Measurements from ENCODE around the gene PANK4.
"Not testable (repeated sequence)": the region's sequence is repeated elsewhere in the genome, so short reads cannot be mapped to it uniquely, and the experiment has no call there.

The PANK4 gene

DNA sequence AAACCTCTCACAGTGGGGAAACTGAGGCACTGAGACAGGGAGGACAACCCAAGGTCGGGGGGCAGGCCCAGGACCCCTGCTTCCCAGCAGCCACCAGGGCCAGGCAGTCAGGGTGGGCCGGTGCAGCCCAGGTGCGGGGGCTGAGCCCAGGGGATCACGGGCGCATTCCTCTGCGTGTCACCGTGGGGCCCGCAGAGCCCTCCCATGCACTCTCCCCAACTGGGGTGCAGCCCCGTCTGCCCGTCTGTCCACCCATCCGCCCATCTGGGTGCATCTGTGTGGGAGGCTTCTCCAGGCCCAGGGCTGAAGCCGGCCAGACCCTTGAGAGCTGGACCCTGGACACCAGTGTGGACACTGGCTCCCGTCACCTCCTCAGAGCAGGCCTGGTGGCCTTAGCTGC, 53.2 kb downstream of the PANK4 start:
- no peak for DNase-seq

DNA sequence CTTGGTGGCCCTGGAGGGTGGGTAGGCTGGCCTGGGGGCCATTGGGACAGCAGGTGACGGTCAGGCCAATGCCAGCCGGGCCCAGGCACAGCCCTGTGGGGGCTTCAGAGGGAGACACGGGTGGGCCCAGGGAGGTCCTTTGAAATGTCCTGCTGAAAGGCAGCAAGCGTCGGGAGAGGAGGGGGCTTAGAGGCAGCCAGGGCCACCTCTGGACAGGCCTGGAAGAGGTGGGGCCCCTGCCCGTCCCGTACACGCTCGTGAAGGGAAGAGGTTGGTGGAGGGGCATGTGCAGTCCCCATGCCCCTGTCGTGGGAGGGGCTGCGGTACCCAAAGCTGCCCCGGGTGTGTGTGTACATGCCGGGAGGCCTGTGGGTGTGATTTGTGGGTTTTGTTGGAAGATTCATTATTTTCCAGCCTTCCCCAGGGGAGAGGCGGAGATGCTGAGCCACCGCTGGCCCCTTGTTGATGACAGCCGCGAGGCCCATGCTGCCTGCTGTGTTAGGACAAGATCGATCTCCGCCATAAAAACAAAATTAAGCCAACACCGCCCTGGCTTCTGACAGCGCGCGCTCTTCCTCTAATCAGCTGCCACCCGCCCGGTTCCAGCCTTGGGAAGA, 53.7 kb downstream of the PANK4 start:
- DNase-seq, result no peak

DNA sequence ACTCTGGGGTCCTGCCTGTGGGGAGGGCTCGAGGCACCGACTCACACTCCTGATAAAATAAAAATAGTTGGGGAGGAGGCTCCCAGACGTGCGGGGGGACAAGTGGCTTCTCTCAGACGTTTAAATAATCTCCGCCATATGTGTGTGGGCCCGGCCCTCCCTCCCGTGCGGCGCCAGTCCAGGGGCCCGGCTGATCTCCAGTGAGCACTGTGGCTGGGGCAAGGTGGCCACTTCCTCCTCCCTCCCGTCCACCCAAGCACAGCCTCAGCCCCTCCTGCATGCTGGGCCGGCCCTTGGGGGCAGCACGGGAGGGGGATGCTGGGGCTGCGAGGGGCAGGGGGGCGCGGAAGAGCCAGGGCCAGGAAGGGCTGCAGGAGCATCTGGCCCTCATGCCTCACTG, 54.3 kb downstream of the PANK4 start:
- no peak for DNase-seq

DNA sequence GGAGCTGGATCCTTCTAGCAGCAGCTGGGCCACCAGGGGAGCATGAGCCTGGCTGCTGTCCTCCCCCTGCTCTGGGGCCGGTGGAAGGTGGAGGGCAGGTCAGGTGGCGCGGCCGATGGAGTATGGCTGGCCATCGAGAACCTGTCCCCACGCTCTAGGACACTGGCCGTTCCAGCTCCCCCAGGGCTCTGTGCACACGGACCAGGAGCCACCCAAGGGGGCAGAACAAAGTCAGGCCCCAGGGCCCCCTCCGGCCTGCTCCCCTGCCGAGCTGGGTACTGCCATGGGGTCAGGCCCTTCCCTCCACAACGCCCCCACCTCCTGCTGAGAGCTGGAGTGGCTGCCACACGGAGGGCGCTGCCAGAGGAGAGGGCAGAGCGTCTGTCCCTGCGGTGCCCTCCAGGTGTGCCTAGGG, 54.8 kb downstream of the PANK4 start:
- no peak for DNase-seq

DNA sequence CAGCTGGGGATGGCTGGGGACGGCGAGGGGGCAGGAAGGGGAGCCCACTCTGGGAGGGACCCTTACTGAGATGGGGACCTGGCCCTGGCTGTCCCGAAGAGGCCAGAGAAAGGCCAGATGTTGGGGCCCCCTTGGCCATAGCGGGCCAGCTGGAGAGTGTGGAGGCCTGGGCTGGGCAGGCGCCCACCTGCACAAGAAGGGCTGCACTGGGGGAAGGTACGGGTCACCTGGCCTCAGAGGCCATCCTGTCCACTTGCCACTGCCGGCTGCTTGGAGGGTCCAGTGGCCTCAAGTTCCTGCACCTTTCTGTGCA, 55.3 kb downstream of the PANK4 start:
- no peak for DNase-seq

DNA sequence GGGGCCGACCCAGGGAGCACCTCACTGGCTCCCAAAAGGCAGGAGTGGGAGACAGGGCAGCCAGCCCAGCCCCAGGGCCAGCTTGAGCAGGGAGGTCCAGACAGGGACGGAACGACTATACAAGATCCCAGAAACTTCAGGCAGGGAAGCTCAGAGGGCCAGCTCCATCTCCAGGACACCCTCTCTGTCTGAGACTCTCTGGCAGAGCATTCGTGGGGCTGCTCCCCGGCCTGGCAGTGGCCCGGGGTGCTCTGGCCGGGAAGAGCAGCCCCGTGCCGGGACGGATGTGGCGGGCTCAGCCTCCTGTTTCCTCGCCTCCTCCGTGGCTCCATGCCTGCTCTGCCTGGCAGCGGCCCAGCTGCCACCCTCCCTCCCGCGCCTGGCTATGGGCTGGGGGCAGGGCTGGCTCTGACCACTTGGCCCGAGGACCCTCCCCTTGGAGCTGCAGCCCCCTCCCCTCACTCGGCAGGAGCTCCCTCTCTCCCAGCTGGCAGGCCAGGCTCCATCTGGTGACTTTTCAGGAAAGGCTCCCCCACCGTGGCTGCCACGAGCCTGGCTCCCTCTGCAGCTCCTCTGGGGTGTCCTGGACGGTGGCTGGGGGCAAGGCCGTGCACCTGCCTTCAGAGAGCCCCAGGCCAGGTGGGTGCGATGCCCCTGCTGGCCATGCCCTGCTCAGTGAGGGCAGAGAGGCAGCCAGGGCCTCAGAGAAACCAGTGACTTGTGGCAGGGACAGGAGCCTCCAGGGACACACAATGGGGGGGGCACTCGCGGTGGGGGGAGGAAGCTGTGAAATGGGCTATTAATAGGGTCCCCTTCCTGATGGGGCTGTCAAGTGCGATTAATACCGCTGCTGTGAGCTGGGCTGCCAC, 55.9 kb downstream of the PANK4 start:
- DNase-seq, result no peak

DNA sequence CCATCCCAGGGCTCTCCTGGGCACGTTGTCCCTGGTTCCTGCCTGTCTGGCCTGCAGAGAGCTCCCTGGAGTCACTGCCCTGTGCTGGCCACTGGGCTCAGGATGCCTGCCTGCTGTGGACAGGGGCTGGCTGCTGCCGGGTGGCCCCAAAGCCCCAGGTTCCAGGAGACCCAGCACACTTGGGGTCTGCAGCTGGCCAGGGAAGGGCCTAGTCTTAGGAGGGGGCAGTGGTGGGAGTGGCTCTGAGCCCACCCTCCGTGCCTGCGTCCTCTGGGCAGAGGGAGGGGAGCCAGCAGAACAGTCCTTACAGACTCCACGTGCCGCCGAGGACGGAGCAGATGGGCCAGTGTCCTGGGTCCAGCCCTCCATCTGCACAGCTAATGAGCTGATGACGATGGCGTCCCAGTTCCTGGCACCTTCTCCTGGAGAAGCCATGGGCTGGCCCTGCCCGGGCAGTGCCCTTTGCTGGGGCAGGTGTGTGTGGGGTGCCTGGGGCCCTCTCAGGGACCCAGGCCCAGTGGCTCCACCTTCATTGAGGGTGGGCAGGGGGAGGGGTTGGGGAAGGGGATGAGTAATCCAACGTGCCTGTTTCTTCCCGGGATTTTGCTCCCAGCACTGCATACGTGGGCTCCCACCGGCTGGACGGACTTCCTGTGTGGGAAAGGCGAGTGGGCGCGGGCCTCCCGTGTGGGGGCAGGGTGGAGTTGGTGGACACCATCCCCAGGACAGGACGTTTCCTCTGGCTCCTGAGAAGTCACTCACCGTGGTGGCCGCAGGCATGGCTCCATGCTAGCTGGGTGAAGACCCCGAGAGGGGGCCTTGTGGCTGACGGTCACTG, 57.1 kb downstream of the PANK4 start:
- no peak for DNase-seq

DNA sequence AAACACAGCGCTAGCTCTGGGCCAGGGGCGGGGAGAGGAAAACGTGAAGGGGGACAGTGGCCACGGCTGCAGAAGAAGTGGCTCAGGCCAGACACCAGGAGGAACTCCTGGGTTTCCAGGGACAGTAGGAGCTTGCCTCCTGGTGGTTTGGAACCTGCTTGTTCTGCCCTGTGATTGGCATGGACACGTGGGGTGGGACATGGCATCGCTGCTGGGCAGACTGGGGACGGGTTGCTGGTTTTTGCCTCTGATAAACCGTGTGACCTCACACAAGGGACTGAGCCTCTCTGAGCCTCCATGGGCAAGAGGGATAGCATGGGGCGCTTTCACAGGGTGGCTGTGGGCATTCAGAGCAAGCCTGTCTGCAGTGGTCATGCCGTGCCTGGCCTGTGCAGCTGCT, 57.9 kb downstream of the PANK4 start:
- no peak for DNase-seq

DNA sequence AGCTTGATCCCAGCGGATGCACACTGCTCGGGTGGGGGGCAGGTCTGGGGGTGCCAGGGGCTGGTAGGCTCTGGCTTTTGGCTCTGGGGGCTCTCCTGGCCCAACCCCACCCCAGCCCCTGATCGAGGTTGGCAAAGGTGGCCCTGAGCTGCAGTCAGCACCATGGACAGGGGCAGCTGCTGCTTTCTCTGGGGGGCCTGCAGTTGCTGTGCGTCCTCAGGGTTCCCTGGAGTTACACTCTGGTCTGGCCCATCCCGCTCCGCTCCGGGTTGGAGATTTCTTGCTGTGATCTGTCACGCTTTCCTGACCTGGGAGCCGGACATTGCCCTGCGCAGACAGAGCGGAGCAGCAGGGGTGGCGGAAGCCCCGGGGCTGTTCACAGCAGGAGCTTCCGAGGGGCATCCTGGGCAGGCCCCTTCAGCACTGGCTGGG, 58.3 kb downstream of the PANK4 start:
- DNase-seq, result no peak

DNA sequence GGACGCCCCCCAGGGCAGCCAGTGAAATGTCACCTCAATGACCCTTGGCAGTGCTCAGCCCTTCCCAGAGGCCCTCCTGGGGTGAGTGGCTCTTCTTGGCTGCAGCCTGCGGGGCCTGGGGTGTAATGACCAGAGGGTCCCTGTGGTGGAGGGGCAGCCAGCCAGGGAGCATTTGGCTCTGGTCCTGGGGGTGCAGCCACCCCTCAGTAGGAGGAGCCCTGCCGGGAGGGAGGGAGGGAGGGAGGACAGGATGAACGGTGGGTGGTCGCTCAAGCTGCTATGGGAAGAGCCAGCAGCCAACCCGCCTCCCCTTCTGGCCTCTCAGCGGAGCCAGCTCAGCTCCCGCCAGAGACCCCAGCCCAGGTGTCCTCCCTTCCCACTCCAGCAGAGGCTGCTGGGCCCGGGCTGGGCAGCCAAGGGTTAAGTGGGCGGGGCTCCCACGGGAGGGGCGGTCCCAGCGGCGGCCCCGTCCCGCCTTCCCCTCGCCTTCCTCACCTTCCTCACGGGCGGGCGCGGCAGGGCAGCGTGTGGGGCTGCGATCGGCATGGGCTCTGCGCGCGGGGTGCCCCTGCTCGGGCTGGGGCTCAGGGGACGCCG, 59.3 kb downstream of the PANK4 start:
- DNase-seq, result no peak

DNA sequence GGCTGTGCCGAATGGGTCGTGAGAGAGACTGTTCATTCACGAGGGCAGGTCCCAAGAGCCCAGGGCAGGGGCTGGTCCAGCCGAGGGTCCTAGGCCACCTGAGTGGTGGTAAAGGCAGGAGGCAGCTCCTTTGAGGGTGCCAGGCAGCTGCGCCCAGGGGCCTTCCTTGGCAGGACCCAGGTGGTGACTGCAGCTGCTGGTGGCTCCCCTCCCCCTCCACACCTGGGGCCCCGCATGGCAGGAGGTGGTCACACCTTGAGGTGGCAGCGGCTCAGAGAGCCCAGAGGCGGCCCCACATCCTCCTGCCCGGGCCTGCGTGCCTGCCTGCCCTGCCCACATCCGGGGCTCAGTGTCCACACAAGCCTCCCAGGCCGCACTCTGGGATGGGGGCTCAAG, 60.1 kb downstream of the PANK4 start:
- no peak for DNase-seq

DNA sequence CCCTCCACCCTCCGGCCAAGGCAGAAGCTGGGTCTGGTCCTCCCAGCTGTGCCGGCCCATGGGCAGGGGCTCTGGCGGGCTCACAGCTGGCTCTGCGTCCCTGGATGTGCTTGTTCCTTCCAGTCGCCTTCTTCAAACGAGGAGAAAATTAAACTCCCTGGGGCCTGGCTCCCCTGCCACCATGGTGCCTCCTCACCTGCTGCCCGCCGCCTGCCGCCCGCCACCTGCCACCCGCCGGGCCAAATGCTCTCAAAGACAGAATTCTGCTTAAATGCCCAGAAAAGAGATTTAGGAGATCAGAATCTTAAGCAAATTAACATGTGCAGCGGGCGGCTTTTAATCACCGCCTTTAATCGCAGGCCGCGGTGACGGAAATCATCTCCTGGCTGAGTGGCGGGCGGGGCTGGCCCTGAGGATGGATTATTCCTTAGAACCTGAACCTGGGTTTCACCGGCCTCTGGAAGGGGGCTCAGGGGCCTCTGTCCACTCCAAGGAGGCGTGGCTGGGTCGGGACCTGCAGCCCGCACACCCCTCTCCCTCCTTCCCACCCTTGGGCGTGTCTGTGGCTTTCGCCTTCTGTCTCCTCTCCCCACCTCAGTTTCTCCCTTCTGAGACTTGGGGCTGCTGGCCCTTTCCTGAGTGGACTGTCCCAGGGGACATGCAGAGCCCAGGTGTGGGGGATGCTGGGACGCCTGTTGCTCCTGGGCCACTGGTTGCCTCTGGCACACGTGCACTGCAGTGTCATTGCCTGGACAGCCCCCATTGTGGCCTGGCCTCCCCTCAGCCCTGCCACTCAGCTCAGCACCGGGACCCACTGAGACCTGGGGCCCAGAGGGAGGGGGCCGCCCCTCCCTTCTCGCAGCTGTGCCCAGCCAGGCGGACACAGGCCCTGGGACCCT, 60.8 kb downstream of the PANK4 start:
- no peak for DNase-seq

DNA sequence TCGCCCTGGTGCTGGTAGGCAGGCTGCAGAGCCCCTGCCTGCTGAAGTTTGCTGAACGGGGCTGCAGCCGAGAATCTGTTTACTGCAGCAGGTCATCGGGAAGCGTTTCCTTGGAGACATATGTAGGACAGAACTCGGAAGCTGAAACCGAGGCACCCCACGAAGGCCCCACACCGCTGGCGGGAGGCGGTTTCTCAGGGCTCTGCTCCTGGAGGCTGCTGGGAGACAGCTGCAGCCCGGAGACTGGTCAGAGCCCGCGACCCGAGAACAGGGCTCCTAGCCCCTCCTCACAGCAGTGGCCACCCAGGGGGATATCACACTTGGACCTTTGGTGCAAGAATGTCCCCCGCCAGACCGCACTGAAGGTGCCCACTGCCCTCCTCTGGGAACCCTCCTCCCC, 63.0 kb downstream of the PANK4 start:
- no peak for DNase-seq

DNA sequence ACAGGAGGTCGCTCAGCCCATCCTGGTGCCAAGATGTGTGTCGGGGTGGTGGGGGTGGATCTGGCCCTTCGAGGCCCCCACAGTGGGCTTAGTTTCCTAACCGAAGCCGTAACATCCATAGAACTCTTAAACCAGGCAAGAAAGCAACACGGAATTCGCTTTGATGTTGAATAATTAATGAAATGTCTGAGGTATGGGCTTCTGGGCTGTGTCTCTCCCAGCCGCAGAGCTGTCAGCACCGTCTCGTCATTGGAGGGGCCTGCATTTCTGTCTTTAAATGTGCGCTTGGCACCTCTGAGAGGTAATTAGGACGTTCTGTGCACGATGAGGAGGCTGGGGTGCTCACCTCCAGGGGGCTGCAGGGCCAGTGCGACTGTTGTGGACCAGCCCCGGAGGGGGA, 63.6 kb downstream of the PANK4 start:
- DNase-seq, result no peak

DNA sequence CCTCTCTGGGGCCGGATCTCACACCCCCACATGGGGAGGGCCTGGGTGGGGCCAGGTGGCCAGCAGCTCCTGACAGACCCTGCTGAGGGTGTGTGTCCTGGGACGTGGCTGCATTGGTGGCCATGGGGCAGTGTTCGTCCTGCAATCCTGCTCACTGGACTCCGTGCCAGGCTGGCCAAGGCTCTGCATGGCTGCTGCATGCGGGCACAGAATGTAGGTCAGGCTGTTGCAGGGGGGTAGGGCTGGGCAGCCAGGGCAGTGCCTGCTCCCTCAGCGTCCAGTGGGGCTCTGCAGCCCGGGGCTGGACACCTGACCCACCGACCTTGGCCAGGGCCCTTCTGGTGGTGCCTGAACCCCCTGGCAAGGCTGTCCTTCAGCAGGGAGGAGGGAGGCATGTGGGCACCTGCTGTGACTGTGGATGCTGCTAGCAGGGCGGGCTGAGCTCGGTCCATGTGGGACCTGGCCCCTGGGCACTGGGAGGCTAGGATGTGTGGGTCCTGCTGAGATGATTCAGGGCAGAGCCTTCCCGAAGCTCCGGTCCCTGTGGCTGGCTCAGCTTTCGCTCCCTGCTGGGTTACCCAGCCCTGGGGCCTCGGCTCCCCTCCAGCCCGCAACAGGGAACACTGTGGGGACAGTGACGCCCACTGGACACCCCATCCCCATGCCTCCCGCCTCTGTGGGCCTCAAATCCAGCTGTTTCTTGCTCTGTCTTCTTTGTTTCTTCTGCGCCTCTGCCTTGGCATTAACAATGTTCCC, 65.2 kb downstream of the PANK4 start:
- DNase-seq, result no peak

DNA sequence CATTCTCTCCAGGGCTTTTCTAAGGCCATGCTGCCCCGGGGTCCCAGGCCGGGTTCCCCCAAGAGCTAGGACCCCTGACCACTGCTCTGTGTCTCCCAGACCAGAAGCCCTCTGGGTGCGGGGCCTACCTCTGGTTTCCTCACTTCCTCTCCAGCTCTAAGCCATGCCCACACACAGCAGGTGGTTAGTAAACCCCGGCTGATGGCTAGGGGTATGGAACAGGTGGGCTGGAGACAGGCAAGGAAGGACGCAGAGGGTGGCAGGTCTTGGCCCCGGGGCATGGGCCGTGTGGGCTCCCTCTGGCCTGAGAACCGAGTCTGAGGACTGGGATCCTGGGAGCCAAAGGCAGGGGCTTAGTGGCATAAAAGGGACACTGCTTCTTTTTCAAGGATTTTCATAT, 66.2 kb downstream of the PANK4 start:
- no peak for DNase-seq

DNA sequence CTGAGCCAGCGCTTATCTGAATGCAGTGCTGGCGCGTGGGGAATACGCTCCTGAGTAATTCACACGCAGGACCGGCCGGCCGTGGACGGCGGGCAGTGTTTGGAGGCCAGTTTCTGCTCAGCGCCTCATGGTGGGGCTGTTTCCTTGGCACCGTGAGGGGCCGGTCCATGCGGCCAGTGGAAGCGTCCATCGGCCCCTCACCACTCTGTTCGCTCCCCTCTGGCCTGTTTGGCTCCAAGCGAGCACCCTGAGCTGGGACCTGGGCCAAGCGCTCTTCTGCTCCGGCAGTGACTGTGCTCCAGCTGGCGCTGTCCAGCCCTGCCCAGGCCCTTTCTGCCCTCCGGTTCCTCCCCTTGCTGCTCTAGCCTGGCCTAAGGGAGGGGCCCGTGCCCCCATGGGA, 66.6 kb downstream of the PANK4 start:
- DNase-seq, result no peak

DNA sequence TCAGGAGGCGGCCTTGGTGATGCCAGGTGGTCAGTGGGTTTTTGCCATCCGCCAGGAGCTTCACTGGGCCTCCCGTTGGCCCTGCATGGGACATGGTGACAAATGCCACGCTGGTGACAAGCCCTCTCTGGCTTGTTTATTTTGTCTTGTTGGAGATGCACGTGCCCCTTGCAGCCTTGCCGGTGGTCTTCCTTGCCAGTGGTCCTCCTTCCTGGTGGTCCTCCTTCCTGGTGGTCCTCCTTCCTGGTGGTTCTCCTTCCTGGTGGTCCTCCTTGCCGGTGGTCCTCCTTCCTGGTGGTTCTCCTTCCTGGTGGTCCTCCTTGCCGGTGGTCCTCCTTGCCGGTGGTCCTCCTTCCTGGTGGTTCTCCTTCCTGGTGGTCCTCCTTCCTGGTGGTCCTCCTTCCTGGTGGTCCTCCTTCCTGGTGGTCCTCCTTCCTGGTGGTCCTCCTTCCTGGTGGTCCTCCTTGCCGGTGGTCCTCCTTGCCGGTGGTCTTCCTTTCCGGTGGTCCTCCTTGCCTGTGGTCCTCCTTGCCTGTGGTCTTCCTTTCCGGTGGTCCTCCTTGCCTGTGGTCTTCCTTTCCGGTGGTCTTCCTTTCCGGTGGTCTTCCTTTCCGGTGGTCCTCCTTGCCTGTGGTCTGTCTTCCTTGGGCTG, 67.2 kb downstream of the PANK4 start:
- not testable (repeated sequence) for DNase-seq

DNA sequence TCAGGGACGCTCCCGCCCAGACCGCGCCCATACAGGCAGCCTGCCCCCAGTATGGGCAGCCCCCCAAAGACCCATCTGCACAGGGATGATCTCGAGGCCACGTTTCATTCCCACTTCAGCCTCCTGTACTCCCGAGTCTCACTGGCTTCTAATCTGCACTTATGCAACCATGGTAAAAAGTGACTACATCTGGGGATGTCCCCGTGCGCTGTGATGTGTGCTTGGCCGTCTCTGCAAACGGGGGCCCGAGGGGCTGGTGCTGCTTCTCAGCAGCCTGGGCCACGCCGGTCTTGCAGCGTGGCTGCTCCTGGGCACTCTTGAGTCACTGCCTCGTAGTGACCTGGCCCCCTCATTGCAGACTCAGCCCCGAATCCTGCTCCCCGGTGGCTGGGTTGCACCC, 67.7 kb downstream of the PANK4 start:
- DNase-seq, result no peak
